ENCODE results near the gene GPBAR1.
A peak's percentile ranks its signal among the peaks of the same experiment; 100 is the strongest.

GPBAR1 gene

DNA sequence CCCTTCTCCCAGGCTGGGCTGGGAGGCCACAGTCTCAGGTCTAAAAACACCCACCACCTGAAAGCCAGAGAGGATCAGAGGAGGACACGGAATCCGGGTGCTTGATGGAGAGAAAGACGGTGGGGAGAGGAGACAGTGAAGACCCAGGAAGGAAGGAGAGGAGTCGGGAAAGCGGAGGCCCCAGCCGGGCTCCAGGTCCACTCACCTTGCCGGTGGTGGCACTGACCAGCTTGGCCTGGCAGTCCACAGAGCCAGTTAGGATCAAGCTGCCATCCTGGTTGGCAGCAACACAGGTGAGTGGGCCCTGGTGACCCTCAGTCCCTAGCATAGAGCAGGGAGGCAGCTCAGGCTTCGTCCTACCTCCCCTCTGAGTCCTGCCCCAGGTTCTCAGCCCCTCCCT is 4.8 kb downstream of the GPBAR1 start:
- H4K20me1 ChIP-seq (ENCODE audit: insufficient read depth): no peaks in the 10 kb centered on the region
- H3K79me2 ChIP-seq (ENCODE audit: insufficient read depth, low read depth): peaks cover 13% of the 10 kb centered on the region; the same call in 1 of the 2 replicates
- H3K27ac ChIP-seq: no peak overlapping the region
- no peaks in the 10 kb centered on the region for H3K36me3 ChIP-seq (ENCODE audit: insufficient read depth)
- no peak overlapping the region for H3K9ac ChIP-seq
- TF ChIP-seq, protein P1, sequence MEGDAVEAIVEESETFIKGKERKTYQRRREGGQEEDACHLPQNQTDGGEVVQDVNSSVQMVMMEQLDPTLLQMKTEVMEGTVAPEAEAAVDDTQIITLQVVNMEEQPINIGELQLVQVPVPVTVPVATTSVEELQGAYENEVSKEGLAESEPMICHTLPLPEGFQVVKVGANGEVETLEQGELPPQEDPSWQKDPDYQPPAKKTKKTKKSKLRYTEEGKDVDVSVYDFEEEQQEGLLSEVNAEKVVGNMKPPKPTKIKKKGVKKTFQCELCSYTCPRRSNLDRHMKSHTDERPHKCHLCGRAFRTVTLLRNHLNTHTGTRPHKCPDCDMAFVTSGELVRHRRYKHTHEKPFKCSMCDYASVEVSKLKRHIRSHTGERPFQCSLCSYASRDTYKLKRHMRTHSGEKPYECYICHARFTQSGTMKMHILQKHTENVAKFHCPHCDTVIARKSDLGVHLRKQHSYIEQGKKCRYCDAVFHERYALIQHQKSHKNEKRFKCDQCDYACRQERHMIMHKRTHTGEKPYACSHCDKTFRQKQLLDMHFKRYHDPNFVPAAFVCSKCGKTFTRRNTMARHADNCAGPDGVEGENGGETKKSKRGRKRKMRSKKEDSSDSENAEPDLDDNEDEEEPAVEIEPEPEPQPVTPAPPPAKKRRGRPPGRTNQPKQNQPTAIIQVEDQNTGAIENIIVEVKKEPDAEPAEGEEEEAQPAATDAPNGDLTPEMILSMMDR (conservative IDR thresholded peaks at IDR 0.05; ENCODE audit: low read depth, low read length): no peak
- no peak overlapping the region for H3K4me3 ChIP-seq (IDR thresholded peaks at IDR 0.05; ENCODE audit: insufficient read depth, low read depth, low read length)
- H3K4me2 ChIP-seq: no peak overlapping the region
- H3K27me3 ChIP-seq (ENCODE audit: insufficient read depth, low read depth): no peaks in the 10 kb centered on the region
- H3K4me1 ChIP-seq (ENCODE audit: low read depth, poor library complexity, severe bottlenecking): peaks cover 16% of the 10 kb centered on the region
- no peak overlapping the region for H2AFZ ChIP-seq (ENCODE audit: low read depth)

DNA sequence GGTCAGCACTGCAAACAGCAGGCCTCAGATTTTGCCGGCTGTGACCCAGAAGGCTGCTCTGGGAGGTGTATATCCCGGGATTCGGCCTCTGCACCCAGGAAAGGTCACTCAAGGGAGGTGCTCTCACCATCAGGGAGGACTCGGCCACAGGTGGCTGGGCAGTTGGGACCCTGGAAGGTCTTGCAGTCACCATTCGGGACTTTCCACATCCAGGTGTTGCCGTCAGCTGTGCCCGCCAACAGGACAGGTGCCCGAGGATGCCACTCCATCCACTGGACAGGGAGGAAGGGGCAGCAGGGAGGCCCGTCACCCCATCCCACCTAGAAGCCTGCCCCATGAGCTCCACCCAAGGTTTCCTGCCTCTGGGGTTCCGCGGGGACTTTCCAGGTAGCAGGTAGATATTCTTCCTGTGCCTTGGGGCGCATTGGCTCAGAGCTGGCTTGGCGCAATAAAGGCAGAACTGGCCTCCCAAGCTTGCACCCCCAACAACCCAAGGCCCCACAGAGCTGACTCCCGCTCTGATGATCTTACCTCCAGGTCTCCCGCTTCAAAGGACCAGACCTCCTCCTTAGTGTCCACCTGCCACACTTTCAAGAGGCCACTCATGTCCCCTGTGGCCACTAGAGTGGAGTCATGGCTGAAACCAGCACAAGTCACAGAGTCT is 5.6 kb downstream of the GPBAR1 start:
- TF ChIP-seq, protein P1 (conservative IDR thresholded peaks at IDR 0.05; ENCODE audit: low read depth, low read length): no peak
- no peak overlapping the region for H3K4me3 ChIP-seq (IDR thresholded peaks at IDR 0.05; ENCODE audit: insufficient read depth, low read depth, low read length)
- H3K9ac ChIP-seq: no peak overlapping the region
- H3K4me2 ChIP-seq: no peak overlapping the region
- no peaks in the 10 kb centered on the region for H3K36me3 ChIP-seq (ENCODE audit: insufficient read depth)
- H3K4me1 ChIP-seq (ENCODE audit: low read depth, poor library complexity, severe bottlenecking): peaks cover 20% of the 10 kb centered on the region
- H2AFZ ChIP-seq (ENCODE audit: low read depth): no peak overlapping the region
- H4K20me1 ChIP-seq (ENCODE audit: insufficient read depth): no peaks in the 10 kb centered on the region
- H3K27ac ChIP-seq: no peak overlapping the region
- no peaks in the 10 kb centered on the region for H3K27me3 ChIP-seq (ENCODE audit: insufficient read depth, low read depth)
- peaks cover 21% of the 10 kb centered on the region; the same call in 1 of the 2 replicates for H3K79me2 ChIP-seq (ENCODE audit: insufficient read depth, low read depth)

DNA sequence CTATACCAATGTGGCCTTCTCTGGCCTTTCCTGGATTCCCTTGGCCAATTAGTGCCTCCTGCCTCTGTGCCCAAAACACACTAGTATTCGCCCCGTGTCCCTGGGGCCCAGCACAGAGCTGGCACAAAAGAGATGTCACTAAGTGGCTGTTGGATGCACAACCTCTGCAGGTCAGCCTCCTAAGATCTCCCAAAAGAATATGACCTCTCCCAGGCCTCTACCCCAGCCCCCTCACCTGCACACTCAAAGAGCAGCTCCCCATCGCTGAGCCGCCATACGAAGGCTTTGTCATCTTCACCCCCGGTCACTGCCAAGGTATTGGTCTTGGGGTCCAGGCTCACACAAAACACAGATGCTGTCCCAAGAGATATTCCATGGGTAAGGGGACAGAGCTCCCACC is 6.4 kb downstream of the GPBAR1 start:
- H2AFZ ChIP-seq (ENCODE audit: low read depth): no peak overlapping the region
- H3K27ac ChIP-seq: no peak overlapping the region
- no peaks in the 10 kb centered on the region for H3K36me3 ChIP-seq (ENCODE audit: insufficient read depth)
- H4K20me1 ChIP-seq (ENCODE audit: insufficient read depth): no peaks in the 10 kb centered on the region
- H3K27me3 ChIP-seq (ENCODE audit: insufficient read depth, low read depth): no peaks in the 10 kb centered on the region
- TF ChIP-seq, protein P1 (conservative IDR thresholded peaks at IDR 0.05; ENCODE audit: low read depth, low read length): no peak
- peaks cover 28% of the 10 kb centered on the region for H3K4me1 ChIP-seq (ENCODE audit: low read depth, poor library complexity, severe bottlenecking)
- no peak overlapping the region for H3K4me2 ChIP-seq
- no peak overlapping the region for H3K9ac ChIP-seq
- H3K79me2 ChIP-seq (ENCODE audit: insufficient read depth, low read depth): peaks cover 24% of the 10 kb centered on the region; the same call in 1 of the 2 replicates
- no peak overlapping the region for H3K4me3 ChIP-seq (IDR thresholded peaks at IDR 0.05; ENCODE audit: insufficient read depth, low read depth, low read length)

DNA sequence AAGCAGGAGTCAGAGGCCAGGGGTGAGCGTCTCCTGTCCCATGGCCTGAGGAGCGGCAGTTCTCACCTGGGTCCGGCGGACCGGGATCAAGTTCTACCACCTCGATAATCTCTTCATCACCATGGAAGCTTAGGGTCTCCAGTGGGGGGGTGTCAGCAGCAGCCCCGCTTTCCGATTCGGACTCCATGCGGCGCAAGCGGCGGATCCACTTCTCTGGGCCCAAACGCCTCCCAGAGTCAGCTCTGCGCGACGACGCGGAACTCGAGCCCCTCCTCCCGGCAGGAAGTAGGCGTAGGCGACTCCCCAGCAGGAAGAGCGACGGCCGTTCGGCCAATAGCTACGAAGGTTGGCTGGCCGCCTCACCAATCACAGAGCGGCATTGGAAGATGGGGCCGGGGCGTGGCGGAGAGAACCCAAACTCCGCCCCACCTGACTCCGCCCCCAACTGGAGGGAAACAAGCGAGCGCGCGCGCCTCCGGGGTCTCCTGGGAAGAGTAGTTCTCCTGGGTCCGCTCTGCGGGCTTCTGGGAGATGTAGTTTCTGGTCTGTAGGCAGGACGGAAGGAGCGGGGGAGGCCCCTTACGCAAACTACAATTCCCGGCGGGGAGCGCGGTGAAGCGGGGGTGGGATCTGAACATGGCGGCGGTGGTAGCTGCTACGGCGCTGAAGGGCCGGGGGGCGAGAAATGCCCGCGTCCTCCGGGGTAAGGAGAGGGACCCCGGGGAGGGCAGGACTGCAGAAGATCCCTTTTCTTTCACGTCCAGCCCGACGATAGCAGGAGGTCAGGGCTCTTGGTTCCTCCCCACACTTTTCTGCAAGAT is 9.3 kb downstream of the GPBAR1 start, which contains the start of the genes AAMP and PNKD:
Gene AAMP, minus strand, starts transcription at position 238 of the 821 bp plus-strand sequence. Its CDS starts 51 bp downstream, at position 187.
Gene PNKD, plus strand, starts transcription at position 620 of the 821 bp plus-strand sequence. Its CDS starts 17 bp downstream, at position 637.
- no peaks in the 10 kb centered on the region for H3K27me3 ChIP-seq (ENCODE audit: insufficient read depth, low read depth)
- peak within 1 kb of the TSS; percentile 66 for H2AFZ ChIP-seq (ENCODE audit: low read depth)
- peak within 1 kb of the TSS; percentile 92 for H3K4me2 ChIP-seq
- H3K9ac ChIP-seq: peak within 1 kb of the TSS; percentile 67
- H4K20me1 ChIP-seq (ENCODE audit: insufficient read depth): no peaks in the 10 kb centered on the region
- peak within 1 kb of the TSS; percentile 33 for H3K27ac ChIP-seq
- TF ChIP-seq, protein P1 (conservative IDR thresholded peaks at IDR 0.05; ENCODE audit: low read depth, low read length): 0 out of 2 replicates have a peak, but pooled peaks have one; percentile 11
- no peaks in the 10 kb centered on the region for H3K36me3 ChIP-seq (ENCODE audit: insufficient read depth)
- H3K4me1 ChIP-seq (ENCODE audit: low read depth, poor library complexity, severe bottlenecking): peaks cover 25% of the 10 kb centered on the region
- peaks cover 24% of the 10 kb centered on the region; the same call in 1 of the 2 replicates for H3K79me2 ChIP-seq (ENCODE audit: insufficient read depth, low read depth)
- peak within 1 kb of the TSS; percentile 85 for H3K4me3 ChIP-seq (IDR thresholded peaks at IDR 0.05; ENCODE audit: insufficient read depth, low read depth, low read length)

Measured in KMS-11 (cell line).